MM.1S (cell line): ENCODE data around the gene CST2.

Experiments
- EZH2 ChIP-seq: fragments of 300-600 bp; sonication (generic); optimal IDR thresholded peaks from 2 replicates; pipeline ENCODE3; 2017; ENCODE audit warnings: low read depth, mild to moderate bottlenecking, antibody characterized with exemption, low read length, mixed read lengths
- EZH2phosphoT487 ChIP-seq: fragments of 300-600 bp; sonication (generic); IDR thresholded peaks from 2 replicates; pipeline ENCODE4 v1.6.1; 2018; ENCODE audit warnings: antibody characterized with exemption, low read length
- TF ChIP-seq, protein P1 (sequence below): fragments of 300-600 bp; sonication (generic); IDR thresholded peaks from 2 replicates; pipeline ENCODE4 v1.5.1; 2016; ENCODE audit warnings: antibody characterized with exemption, low read length, mixed read lengths

DNA sequence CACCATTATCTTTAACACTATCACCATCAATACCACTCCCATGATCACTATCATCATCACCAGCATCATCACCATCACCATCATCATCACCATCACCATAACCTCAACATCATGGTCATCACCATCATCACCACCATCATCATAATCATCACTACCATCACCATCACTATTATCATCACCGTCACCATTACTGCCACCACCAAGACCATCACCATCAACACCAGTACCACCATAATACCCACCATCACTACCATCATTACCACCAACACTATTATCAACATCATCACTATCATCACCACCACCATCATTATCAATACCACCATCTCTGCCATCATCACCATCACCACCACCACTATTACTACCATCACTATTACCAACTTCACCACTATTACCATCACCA, 43.1 kb downstream of the CST2 start:
- TF ChIP-seq, protein P1, sequence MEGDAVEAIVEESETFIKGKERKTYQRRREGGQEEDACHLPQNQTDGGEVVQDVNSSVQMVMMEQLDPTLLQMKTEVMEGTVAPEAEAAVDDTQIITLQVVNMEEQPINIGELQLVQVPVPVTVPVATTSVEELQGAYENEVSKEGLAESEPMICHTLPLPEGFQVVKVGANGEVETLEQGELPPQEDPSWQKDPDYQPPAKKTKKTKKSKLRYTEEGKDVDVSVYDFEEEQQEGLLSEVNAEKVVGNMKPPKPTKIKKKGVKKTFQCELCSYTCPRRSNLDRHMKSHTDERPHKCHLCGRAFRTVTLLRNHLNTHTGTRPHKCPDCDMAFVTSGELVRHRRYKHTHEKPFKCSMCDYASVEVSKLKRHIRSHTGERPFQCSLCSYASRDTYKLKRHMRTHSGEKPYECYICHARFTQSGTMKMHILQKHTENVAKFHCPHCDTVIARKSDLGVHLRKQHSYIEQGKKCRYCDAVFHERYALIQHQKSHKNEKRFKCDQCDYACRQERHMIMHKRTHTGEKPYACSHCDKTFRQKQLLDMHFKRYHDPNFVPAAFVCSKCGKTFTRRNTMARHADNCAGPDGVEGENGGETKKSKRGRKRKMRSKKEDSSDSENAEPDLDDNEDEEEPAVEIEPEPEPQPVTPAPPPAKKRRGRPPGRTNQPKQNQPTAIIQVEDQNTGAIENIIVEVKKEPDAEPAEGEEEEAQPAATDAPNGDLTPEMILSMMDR = no peak
- no peak for TF ChIP-seq EZH2phosphoT487
- TF ChIP-seq EZH2 = no peak
